Endothelial cell (in vitro differentiated cells): Measurements from ENCODE around the gene ARAP2. TPM values are rescaled to one million over a fixed set of nuclear protein-coding genes. Genes with fewer than 3 reads are reported as not detected.

Experiments used
- DNase-seq: peaks from one replicate; pipeline ENCODE4 v3.0.0; 2021; ENCODE audit warnings: low spot score
- H3K27ac Mint-ChIP-seq: one replicate; pipeline ENCODE4 v1.8.0; 2021; ENCODE audit warnings: mixed read lengths, inconsistent platforms; ENCODE audit not compliant: unreplicated experiment
- H3K27me3 Mint-ChIP-seq: one replicate; pipeline ENCODE4 v1.8.0; 2021; ENCODE audit warnings: mild to moderate bottlenecking, moderate library complexity, mixed read lengths, inconsistent platforms; ENCODE audit not compliant: unreplicated experiment
- H3K36me3 Mint-ChIP-seq: one replicate; pipeline ENCODE4 v1.8.0; 2021; ENCODE audit warnings: mild to moderate bottlenecking, low read depth, mixed read lengths, inconsistent platforms; ENCODE audit not compliant: unreplicated experiment
- H3K4me1 Mint-ChIP-seq: one replicate; pipeline ENCODE4 v1.8.0; 2021; ENCODE audit warnings: mild to moderate bottlenecking, mixed read lengths, inconsistent platforms; ENCODE audit not compliant: unreplicated experiment
- H3K4me3 Mint-ChIP-seq: one replicate; pipeline ENCODE4 v1.8.0; 2021; ENCODE audit warnings: mild to moderate bottlenecking, mixed read lengths, inconsistent platforms; ENCODE audit not compliant: unreplicated experiment
- H3K9me3 Mint-ChIP-seq: one replicate; pipeline ENCODE4 v1.8.0; 2021; ENCODE audit warnings: mixed read lengths, inconsistent platforms; ENCODE audit not compliant: unreplicated experiment
- CTCF ChIP-seq: fragments of 200-600 bp; sonication (generic); IDR thresholded peaks from one replicate; pipeline ENCODE4 v1.5.0; 2021; ENCODE audit warnings: antibody characterized with exemption; ENCODE audit not compliant: unreplicated experiment
- total RNA-seq: library from RNA; stranded (reverse); fragmentation: NEBNext Ultra II Directional; extraction: Animal tissue kit (Norgen Biotek cat#: 25700); gene quantifications from one replicate; pipeline ENCODE4 v1.2.1, GENCODE V29; 2021; ENCODE audit not compliant: unreplicated experiment

ARAP2 gene
- total RNA-seq, 1 donor from 2014 or later: 20.1 TPM

GRCh38 chr4:36224972-36225903 lies 19.1 kb downstream of the ARAP2 start:
- Mint-ChIP-seq H3K4me1 (peaks cover 18% of the 10 kb centered on the region), H3K27ac (peak overlapping the region; percentile 79), H3K36me3 (no peaks in the 10 kb centered on the region), H3K9me3 (no peaks in the 10 kb centered on the region), H3K4me3 (no peak overlapping the region), H3K27me3 (no peaks in the 10 kb centered on the region)
- TF ChIP-seq CTCF: no peak
- no peak for DNase-seq

- H3K27ac Mint-ChIP-seq: no peak overlapping the region
- H3K36me3 Mint-ChIP-seq: no peaks in the 10 kb centered on the region
- peaks cover 18% of the 10 kb centered on the region for H3K4me1 Mint-ChIP-seq
- no peaks in the 10 kb centered on the region for H3K9me3 Mint-ChIP-seq
- no peak for TF ChIP-seq CTCF
- no peak overlapping the region for H3K4me3 Mint-ChIP-seq
- no peaks in the 10 kb centered on the region for H3K27me3 Mint-ChIP-seq
- no peak for DNase-seq
Measured at GRCh38 chr4:36222702-36223101, 21.6 kb downstream of the ARAP2 start.

GRCh38 chr4:36220776-36221175 lies 23.5 kb downstream of the ARAP2 start:
- Mint-ChIP-seq H3K27me3 (no peaks in the 10 kb centered on the region), H3K9me3 (no peaks in the 10 kb centered on the region), H3K27ac (no peak overlapping the region), H3K36me3 (no peaks in the 10 kb centered on the region), H3K4me3 (no peak overlapping the region), H3K4me1 (peaks cover 9% of the 10 kb centered on the region)
- no peak for TF ChIP-seq CTCF
- DNase-seq: no peak

- TF ChIP-seq CTCF: no peak
- H3K4me3 Mint-ChIP-seq: no peak overlapping the region
- H3K9me3 Mint-ChIP-seq: no peaks in the 10 kb centered on the region
- H3K27me3 Mint-ChIP-seq: no peaks in the 10 kb centered on the region
- DNase-seq: no peak
- H3K36me3 Mint-ChIP-seq: no peaks in the 10 kb centered on the region
- H3K4me1 Mint-ChIP-seq: no peaks in the 10 kb centered on the region
- H3K27ac Mint-ChIP-seq: no peak overlapping the region
Measured at GRCh38 chr4:36218121-36218520, 26.2 kb downstream of the ARAP2 start.

GRCh38 chr4:36215627-36216026 lies 28.7 kb downstream of the ARAP2 start:
- no peaks in the 10 kb centered on the region for H3K9me3 Mint-ChIP-seq
- no peaks in the 10 kb centered on the region for H3K4me1 Mint-ChIP-seq
- H3K27ac Mint-ChIP-seq: no peak overlapping the region
- DNase-seq: no peak
- H3K36me3 Mint-ChIP-seq: no peaks in the 10 kb centered on the region
- no peak for TF ChIP-seq CTCF
- no peak overlapping the region for H3K4me3 Mint-ChIP-seq
- H3K27me3 Mint-ChIP-seq: no peaks in the 10 kb centered on the region
